ENCODE measurements around the gene SMC5. TPM values are rescaled to one million over a fixed set of nuclear protein-coding genes. Genes with fewer than 3 reads are reported as not detected.
"Not testable (repeated sequence)": the region's sequence is repeated elsewhere in the genome, so short reads cannot be mapped to it uniquely, and the experiment has no call there.

Gene SMC5
- total RNA-seq, 1 experiment from 2014 or later, result 15.1 TPM

- Histone ChIP-seq H3K36me3 (ENCODE audit: low read depth, low read length) (no peaks in the 10 kb centered on the region), H2AFZ (ENCODE audit: low read length) (no peak overlapping the region), H3K27ac (ENCODE audit: low read length) (no peak overlapping the region), H3K4me1 (ENCODE audit: insufficient read depth, low read length) (no peaks in the 10 kb centered on the region), H3F3A (ENCODE audit: low read length, unreplicated experiment) (no peaks in the 10 kb centered on the region), H3K4me2 (ENCODE audit: low read length) (no peak overlapping the region), H3K9ac (ENCODE audit: low read length) (no peak overlapping the region), H3K9me2 (replicated peaks; ENCODE audit: low read length) (no peaks in the 10 kb centered on the region), H3K27me3 (ENCODE audit: low read length) (no peaks in the 10 kb centered on the region), H3K4me3 (ENCODE audit: low read length) (no peak overlapping the region), H3K79me2 (ENCODE audit: low read length) (no peaks in the 10 kb centered on the region), H4K20me1 (ENCODE audit: low read length) (no peaks in the 10 kb centered on the region), H3K9me3 (ENCODE audit: low read length) (no peaks in the 10 kb centered on the region)
- no TSS peak for BruUV-seq (replicated peaks)
- TF ChIP-seq EZH2 (IDR thresholded peaks at IDR 0.05; ENCODE audit: low read length, unreplicated experiment) (no peak), EZH2phosphoT487 (IDR thresholded peaks at IDR 0.05; ENCODE audit: borderline replicate concordance, low read length) (no peak), CTCF (conservative IDR thresholded peaks at IDR 0.05; ENCODE audit: low read depth, low read length) (peak; percentile 59)
- CTCF ChIA-PET, result interaction anchor here (0.7 to 1.0 kb wide), 2 partner anchors 118 to 258 kb away, joined by 3 to 4 read pairs; no protein-coding TSS in a partner anchor
- DNase-seq (peak; percentile 52), ATAC-seq (no peak)
- POLR2A ChIA-PET (ENCODE audit: unreplicated experiment), result no interaction called here
- intact Hi-C loops (cut with micrococcal nuclease), result loop anchor here (1.0 to 5.0 kb wide), 2 partner anchors 117 to 257 kb away; no protein-coding TSS in a partner anchor
Observed at GRCh38 chr9:70229579-70229978, 29.2 kb upstream of the SMC5 start.

GRCh38 chr9:70232476-70232875 lies 26.3 kb upstream of the SMC5 start:
- no peak overlapping the region for H2AFZ ChIP-seq (ENCODE audit: low read length)
- H3F3A ChIP-seq (ENCODE audit: low read length, unreplicated experiment), result no peaks in the 10 kb centered on the region
- no peak overlapping the region for H3K9ac ChIP-seq (ENCODE audit: low read length)
- H3K9me3 ChIP-seq (ENCODE audit: low read length), result no peaks in the 10 kb centered on the region
- no peaks in the 10 kb centered on the region for H3K27me3 ChIP-seq (ENCODE audit: low read length)
- H4K20me1 ChIP-seq (ENCODE audit: low read length), result no peaks in the 10 kb centered on the region
- no TSS peak for BruUV-seq (replicated peaks)
- no peaks in the 10 kb centered on the region for H3K36me3 ChIP-seq (ENCODE audit: low read depth, low read length)
- no peak for TF ChIP-seq CTCF (conservative IDR thresholded peaks at IDR 0.05; ENCODE audit: low read depth, low read length)
- TF ChIP-seq EZH2phosphoT487 (IDR thresholded peaks at IDR 0.05; ENCODE audit: borderline replicate concordance, low read length), result no peak
- TF ChIP-seq EZH2 (IDR thresholded peaks at IDR 0.05; ENCODE audit: low read length, unreplicated experiment), result no peak
- ChIA-PET CTCF (no interaction called here), POLR2A (ENCODE audit: unreplicated experiment) (no interaction called here)
- no peaks in the 10 kb centered on the region for H3K4me1 ChIP-seq (ENCODE audit: insufficient read depth, low read length)
- intact Hi-C loops (cut with micrococcal nuclease), result no loop called here
- H3K4me3 ChIP-seq (ENCODE audit: low read length), result no peak overlapping the region
- no peaks in the 10 kb centered on the region for H3K79me2 ChIP-seq (ENCODE audit: low read length)
- no peak overlapping the region for H3K27ac ChIP-seq (ENCODE audit: low read length)
- H3K9me2 ChIP-seq (replicated peaks; ENCODE audit: low read length), result no peaks in the 10 kb centered on the region
- DNase-seq (no peak), ATAC-seq (no peak)
- H3K4me2 ChIP-seq (ENCODE audit: low read length), result no peak overlapping the region

GRCh38 chr9:70234208-70234607 lies 24.6 kb upstream of the SMC5 start:
- intact Hi-C loops (cut with micrococcal nuclease); ATAC-seq; DNase-seq; H3K9me3 ChIP-seq (ENCODE audit: low read length); H3K4me3 ChIP-seq (ENCODE audit: low read length); H3K9me2 ChIP-seq (replicated peaks; ENCODE audit: low read length); CTCF ChIA-PET; H3K4me1 ChIP-seq (ENCODE audit: insufficient read depth, low read length); H3K27me3 ChIP-seq (ENCODE audit: low read length); H4K20me1 ChIP-seq (ENCODE audit: low read length); H3K36me3 ChIP-seq (ENCODE audit: low read depth, low read length); H3K79me2 ChIP-seq (ENCODE audit: low read length); H3K4me2 ChIP-seq (ENCODE audit: low read length); BruUV-seq (replicated peaks); H3K9ac ChIP-seq (ENCODE audit: low read length); POLR2A ChIA-PET (ENCODE audit: unreplicated experiment); H3K27ac ChIP-seq (ENCODE audit: low read length); H2AFZ ChIP-seq (ENCODE audit: low read length); H3F3A ChIP-seq (ENCODE audit: low read length, unreplicated experiment): not testable (repeated sequence)

GRCh38 chr9:70245952-70246351 lies 12.8 kb upstream of the SMC5 start:
- H3K9ac ChIP-seq (ENCODE audit: low read length); ATAC-seq; H4K20me1 ChIP-seq (ENCODE audit: low read length); H3F3A ChIP-seq (ENCODE audit: low read length, unreplicated experiment); H2AFZ ChIP-seq (ENCODE audit: low read length); BruUV-seq (replicated peaks); H3K27me3 ChIP-seq (ENCODE audit: low read length); H3K4me3 ChIP-seq (ENCODE audit: low read length); H3K4me2 ChIP-seq (ENCODE audit: low read length); H3K9me2 ChIP-seq (replicated peaks; ENCODE audit: low read length); H3K36me3 ChIP-seq (ENCODE audit: low read depth, low read length); DNase-seq; H3K9me3 ChIP-seq (ENCODE audit: low read length); CTCF ChIA-PET; POLR2A ChIA-PET (ENCODE audit: unreplicated experiment); H3K79me2 ChIP-seq (ENCODE audit: low read length); H3K27ac ChIP-seq (ENCODE audit: low read length); H3K4me1 ChIP-seq (ENCODE audit: insufficient read depth, low read length); intact Hi-C loops (cut with micrococcal nuclease): not testable (repeated sequence)
